T follicular helper cell (primary cell): ENCODE measurements around the gene PRKCE.
"Not testable (repeated sequence)": the region's sequence is repeated elsewhere in the genome, so short reads cannot be mapped to it uniquely, and the experiment has no call there.

Source experiments
- DNase-seq: peaks from one replicate; pipeline ENCODE4 v3.0.0-alpha.2; 2020; ENCODE audit warnings: low read depth

PRKCE gene

GRCh38 chr2:45699032-45699658 is 47.7 kb downstream of the PRKCE start:
- no peak for DNase-seq

DNA sequence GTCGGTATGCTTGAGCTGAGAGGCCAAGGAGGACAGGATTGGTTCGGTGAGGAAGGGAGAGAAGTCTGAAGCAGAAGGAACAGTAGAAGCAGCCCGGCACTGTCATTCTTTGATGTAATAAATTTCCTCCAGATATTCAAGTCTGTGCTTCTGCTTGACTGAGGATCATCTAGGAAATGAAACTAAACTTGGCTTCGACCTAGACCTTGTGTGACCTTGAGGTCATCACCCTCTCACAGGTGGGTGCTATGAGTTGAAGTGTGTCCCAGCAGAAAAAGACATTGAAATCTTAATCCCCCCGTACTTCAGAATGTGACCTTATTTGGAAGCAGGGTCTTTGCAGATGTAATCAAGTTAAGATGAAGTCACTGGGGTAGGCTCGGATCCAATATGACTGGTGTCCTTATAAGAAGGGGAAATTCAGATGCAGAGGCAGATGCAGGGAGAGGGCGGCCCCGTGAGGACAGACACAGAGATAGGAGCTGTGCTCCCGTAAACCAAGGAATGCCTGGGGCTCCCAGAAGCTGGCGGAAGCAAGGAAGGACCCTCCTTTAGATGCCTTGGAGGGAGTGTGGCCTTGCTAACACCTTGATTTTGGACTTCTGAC is 49.0 kb downstream of the PRKCE start:
- no peak for DNase-seq

GRCh38 chr2:45705233-45705632 is 53.8 kb downstream of the PRKCE start:
- DNase-seq: no peak

GRCh38 chr2:45706033-45706432 is 54.6 kb downstream of the PRKCE start:
- no peak for DNase-seq

DNA sequence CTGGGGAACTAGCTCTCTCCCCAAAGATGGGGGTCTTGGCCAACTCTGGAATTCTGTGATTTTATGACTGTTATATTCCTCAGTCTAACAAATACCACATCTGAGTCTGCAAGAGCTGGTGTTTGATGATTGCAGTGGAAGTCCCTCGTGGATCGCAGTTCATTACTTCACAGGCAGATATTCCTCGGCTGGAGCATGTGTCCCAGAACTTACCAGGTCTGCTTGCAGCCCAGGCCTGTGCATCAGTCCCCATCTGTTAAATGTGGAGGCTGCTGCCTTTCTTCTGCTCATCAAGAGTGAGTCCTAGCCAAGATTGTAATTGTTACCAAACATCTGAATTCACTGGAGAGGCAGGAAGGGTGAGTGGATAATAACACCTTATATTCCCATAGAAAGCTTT is 55.5 kb downstream of the PRKCE start:
- no peak for DNase-seq

- DNase-seq: no peak
These were observed 56.2 kb downstream of the PRKCE start for GRCh38 chr2:45707661-45708060.

- DNase-seq: no peak
These were observed 57.0 kb downstream of the PRKCE start for GRCh38 chr2:45708501-45708900.

DNA sequence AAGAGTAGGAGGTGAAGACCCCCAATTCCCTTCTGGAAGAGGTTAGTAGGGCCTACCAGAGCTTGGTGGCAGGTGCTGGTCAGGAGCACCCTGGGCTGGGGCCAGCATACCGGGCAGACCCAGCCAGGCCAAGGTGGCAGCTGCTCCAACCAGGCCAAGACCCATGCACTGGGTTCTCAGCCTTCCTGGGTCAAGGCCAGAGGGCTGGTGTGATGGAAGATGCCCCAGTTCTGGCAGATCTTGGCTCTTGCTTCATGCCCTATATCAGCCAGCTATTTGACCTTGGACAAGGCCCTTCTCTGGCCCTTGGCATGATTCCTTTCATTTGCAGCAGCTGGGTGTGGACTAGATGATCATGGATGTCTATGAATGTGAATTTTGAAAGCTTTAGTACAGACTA is 57.7 kb downstream of the PRKCE start:
- DNase-seq: no peak

DNA sequence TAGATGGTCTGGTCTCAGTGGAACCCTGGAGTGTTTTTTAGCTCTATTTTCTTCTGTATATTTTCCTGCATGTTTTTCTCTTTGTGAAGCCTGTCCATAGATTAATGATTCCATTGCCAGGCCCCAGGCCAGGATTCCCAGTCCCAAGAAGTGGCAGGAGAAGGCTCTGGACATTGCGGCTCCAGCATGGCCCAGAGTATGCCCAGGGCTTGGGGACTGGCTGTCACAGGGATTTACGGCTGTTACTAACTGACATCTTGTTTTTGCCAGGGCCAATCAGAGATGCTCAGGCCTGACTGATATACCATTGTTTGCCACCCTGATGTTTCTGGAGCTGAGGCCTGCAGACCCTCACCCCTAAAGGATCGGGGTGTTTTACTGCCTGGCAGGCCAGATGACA is 59.0 kb downstream of the PRKCE start:
- no peak for DNase-seq

DNA sequence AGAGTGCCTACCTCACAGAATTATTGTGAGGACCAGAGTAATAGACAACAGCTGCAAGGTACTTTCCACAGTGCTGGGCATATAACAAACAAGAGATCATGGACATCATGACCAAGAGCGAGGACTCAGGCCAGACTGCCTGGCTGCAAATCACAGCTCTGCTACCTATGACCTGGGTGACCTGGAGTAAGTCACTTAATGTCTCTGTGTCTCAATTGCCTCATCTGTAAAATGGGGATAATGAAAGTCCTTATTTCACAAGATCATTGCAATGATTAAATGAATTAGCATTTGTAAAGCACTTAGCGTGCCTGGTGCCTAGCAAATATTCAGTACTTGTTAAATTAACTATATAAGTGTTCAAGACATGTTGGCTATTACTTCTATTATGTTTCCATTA is 59.7 kb downstream of the PRKCE start:
- no peak for DNase-seq

GRCh38 chr2:45712570-45712969 is 61.1 kb downstream of the PRKCE start:
- DNase-seq: no peak

DNA sequence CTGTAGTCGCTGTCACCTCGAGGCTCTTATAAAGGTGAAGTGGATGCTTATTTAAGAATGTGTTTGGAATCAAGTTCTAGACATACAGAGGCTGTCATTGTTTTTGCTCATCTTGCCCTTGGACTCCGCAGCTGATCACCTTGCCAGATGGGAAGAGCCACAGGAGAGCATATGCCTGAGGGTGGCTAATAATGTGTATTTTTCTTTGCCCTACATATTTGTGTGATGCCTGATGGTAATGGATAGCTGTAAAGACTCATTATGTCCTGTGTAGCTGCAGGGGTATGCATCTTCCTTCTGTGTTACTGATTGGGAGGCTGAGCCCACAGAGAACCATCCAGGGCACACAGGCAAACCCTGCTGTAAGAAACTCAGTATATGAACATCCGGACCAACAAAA is 61.7 kb downstream of the PRKCE start:
- DNase-seq: no peak

- no peak for DNase-seq
These were observed 62.1 kb downstream of the PRKCE start for GRCh38 chr2:45713591-45713990.

GRCh38 chr2:45714679-45715078 is 63.2 kb downstream of the PRKCE start:
- no peak for DNase-seq

- no peak for DNase-seq
These were observed 64.3 kb downstream of the PRKCE start for GRCh38 chr2:45715601-45716379.

DNA sequence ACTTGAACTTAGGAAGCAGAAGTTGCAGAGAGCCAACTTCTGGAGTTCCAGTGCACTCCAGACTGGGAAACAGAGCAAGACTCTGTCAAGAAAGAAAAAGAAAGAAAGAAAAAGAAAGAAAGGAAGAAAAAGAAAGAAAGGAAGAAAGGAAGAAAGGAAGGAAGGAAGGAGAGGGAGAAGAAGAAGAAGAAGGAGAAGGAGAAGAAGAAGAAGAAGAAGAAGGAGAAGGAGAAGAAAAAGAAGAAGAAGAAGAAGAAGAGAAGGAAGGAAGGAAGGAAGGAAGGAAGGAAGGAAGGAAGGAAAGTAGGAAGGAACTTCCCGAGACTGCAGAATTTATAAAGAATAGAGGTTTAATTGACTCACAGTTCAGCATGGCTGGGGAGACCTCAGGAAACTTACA is 65.0 kb downstream of the PRKCE start:
- not testable (repeated sequence) for DNase-seq

- no peak for DNase-seq
These were observed 65.4 kb downstream of the PRKCE start for GRCh38 chr2:45716915-45717314.

DNA sequence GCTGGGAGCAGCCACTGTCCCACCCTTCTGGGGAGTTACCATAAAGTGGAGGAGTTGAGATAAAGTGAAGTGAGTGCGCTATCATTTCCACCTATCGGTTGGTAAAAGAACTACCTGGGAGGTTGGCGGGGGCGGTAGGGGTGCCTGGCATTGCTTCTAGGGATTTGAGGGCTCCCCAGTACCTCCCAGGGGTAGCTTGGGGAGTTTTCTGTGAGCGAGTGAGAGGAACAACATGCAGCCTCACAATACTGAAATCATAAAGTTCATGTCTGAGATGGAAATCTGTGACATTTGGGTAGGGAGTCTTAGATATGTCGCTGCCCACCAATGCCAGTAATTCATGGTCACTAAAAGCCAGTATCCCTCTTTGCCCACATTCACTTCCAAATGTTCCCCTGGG is 68.7 kb downstream of the PRKCE start:
- DNase-seq: no peak

GRCh38 chr2:45721150-45721549 is 69.7 kb downstream of the PRKCE start:
- DNase-seq: no peak

DNA sequence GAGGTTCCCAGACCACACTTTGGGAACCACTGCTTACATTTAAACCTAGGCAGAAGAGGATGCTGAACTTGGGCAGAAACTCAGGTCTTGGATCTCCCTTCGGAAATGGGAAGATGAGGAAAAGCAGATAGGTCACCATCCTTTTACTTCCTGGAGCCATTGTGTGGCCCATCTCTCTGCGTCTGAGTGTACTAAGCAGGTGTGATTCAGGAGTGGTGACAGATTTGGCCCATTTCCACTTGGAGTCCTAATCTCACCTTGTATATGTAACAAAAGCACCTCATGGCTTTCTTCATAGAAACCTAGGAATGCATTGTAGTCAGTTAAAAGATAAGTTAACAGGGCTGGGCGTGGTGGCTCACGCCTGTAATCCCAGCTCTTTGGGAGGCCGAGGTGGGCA is 71.0 kb downstream of the PRKCE start:
- no peak for DNase-seq

- no peak for DNase-seq
These were observed 72.4 kb downstream of the PRKCE start for GRCh38 chr2:45723857-45724256.

DNA sequence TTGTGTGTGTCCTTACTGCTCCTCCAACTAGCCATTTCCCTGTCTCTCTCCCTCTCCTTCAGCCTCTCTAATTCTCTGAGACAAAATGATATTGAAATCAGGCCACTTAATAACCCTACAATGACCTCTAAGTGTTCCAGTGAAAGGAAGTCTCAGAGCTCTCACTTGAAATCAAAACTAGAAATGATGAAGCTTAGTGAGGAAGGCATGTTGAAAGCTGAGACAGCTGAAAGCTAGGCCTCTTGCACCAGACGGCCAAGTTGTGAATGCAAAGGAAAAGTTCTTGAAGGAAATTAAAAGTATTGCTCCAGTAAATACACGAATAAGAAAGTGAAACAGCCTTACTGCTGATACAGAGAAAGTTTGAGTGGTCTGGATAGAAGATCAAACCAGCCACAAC is 72.9 kb downstream of the PRKCE start:
- no peak for DNase-seq

- DNase-seq: no peak
These were observed 74.3 kb downstream of the PRKCE start for GRCh38 chr2:45725731-45726130.
